Body of pancreas (tissue), 4 donors: Measurements from ENCODE around the gene CBY3. TPM values are rescaled to one million over a fixed set of nuclear protein-coding genes. Genes with fewer than 3 reads are reported as not detected.
A peak's percentile ranks its signal among the peaks of the same experiment; 100 is the strongest.

Source experiments
- ATAC-seq: fragments of 150-250 bp; one replicate; pipeline ENCODE4 v1.9.1; 2016
- DNase-seq, 4 donors: peaks; one replicate each; pipeline ENCODE4 v3.0.0-alpha.2; 2019
- H3K27ac ChIP-seq, 4 donors: fragments of 200-600 bp; sonication (generic); 1 replicate in 3 of 4; 2 replicates in 1 of 4; pipeline versions ENCODE4 v1.5.1 to v1.6.1; 2016 to 2019; ENCODE audit warnings: mild to moderate bottlenecking in 1 of 4, mixed read lengths in 1 of 4, moderate library complexity in 1 of 4
- H3K27me3 ChIP-seq, 2 donors: fragments of 200-600 bp; sonication (generic); one replicate each; pipeline ENCODE4 v1.6.0; 2016; ENCODE audit warnings: mild to moderate bottlenecking in 1 of 2
- H3K36me3 ChIP-seq, 2 donors: fragments of 200-600 bp; sonication (generic); replicated peaks in 1 of 2; 2 replicates each; pipeline ENCODE4 v1.5.1; 2016; ENCODE audit warnings: low read depth in 2 of 2; ENCODE audit not compliant: insufficient read depth in 1 of 2
- H3K4me1 ChIP-seq: fragments of 200-600 bp; sonication (generic); one replicate; pipeline ENCODE4 v1.6.0; 2016
- H3K4me3 ChIP-seq, 2 donors: fragments of 200-600 bp; sonication (generic); 1 replicate in 1 of 2; 2 replicates in 1 of 2; pipeline ENCODE4 v1.5.1; 2016 to 2019
- H3K9me3 ChIP-seq, 3 donors: fragments of 200-600 bp; sonication (generic); 1 replicate in 2 of 3; 2 replicates in 1 of 3; pipeline ENCODE4 v1.5.1; 2016
- POLR2A ChIP-seq, 3 donors: fragments of 450-650 bp; IDR thresholded peaks; one replicate each; pipeline ENCODE4 v1.6.1; 2016; ENCODE audit warnings: antibody characterized with exemption in 3 of 3, mild to moderate bottlenecking in 2 of 3
- WGBS, 2 donors: methylation state at CpG; one replicate each; pipeline ENCODE4 v1.1.5; 2017; 5-methylcytosine and 5-hydroxymethylcytosine counted together
- intact Hi-C: fragments of 100-400 bp; cut with DNase I; formaldehyde crosslinking; loops from one replicate; pipeline ENCODE4 v1.15.1; 2023
- total RNA-seq, 2 donors: library from RNA; depleted of rRNA; stranded (reverse); fragments of >200 nt; gene quantifications; one replicate each; pipeline ENCODE4 v1.1.0, GENCODE V29; 2016
- TF ChIP-seq, protein P1 (sequence below), 7 experiments: fragments of 450-650 bp in 4 of 7; fragments of 200-600 bp in 3 of 7; sonication (generic) in 3 of 7; IDR thresholded peaks; one replicate each; pipeline ENCODE4 v1.5.1; 2016 to 2019; ENCODE audit warnings: antibody characterized with exemption in 7 of 7

CBY3 gene
- total RNA-seq, 2 donors from 2014 or later, result not detected

DNA sequence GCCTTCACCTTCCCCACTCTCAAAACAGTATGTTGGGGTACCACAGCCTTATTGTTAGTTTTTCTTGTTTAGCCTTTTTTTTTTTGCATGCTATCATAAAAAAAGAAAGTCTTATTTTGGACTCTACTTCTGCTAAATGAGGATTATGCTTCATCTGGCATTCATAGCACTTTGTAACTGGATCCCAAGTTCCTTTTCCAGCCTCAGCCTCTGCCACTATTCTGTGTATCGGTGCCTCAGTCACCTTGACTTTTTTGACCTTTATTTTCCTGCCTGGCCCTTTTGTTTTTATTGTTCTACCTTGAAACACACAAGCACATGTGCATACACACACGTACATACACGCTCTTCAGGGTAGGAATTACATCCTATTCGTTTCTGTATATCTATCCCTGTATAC is 43.3 kb upstream of the CBY3 start:
- TF ChIP-seq, protein P1, sequence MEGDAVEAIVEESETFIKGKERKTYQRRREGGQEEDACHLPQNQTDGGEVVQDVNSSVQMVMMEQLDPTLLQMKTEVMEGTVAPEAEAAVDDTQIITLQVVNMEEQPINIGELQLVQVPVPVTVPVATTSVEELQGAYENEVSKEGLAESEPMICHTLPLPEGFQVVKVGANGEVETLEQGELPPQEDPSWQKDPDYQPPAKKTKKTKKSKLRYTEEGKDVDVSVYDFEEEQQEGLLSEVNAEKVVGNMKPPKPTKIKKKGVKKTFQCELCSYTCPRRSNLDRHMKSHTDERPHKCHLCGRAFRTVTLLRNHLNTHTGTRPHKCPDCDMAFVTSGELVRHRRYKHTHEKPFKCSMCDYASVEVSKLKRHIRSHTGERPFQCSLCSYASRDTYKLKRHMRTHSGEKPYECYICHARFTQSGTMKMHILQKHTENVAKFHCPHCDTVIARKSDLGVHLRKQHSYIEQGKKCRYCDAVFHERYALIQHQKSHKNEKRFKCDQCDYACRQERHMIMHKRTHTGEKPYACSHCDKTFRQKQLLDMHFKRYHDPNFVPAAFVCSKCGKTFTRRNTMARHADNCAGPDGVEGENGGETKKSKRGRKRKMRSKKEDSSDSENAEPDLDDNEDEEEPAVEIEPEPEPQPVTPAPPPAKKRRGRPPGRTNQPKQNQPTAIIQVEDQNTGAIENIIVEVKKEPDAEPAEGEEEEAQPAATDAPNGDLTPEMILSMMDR (IDR thresholded peaks at IDR 0.05), result no peak
- no peak for TF ChIP-seq POLR2A (IDR thresholded peaks at IDR 0.05)
- intact Hi-C loops, result no loop called here
- no peak overlapping the region for H3K27ac ChIP-seq
- H3K4me3 ChIP-seq, result no peak overlapping the region
- 79 to 91% methylated on average over 4 of the region's 4 CpGs for WGBS, 2 donors
- ATAC-seq, result no peak
- peaks cover 16 to 68% of the 10 kb centered on the region in 2 donors for H3K36me3 ChIP-seq
- H3K4me1 ChIP-seq, result no peaks in the 10 kb centered on the region
- no peaks in the 10 kb centered on the region for H3K27me3 ChIP-seq
- no peaks in the 10 kb centered on the region for H3K9me3 ChIP-seq
- DNase-seq, result no peak

DNA sequence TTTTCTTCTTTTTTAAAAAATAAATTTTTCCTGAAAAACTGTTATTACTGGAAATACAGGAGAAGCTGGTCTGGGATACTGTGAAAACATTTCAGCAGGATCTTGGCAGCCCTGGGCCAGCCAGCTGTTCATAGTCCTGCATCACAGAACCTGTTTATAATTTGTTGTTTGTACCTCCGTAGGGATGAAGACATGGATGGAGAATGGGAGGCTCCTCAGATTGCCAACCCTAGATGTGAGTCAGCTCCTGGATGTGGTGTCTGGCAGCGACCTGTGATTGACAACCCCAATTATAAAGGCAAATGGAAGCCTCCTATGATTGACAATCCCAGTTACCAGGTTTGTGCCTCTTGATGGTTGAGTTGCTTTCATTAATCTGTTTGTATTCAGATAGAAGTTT is 39.4 kb upstream of the CBY3 start:
- Histone ChIP-seq H3K27me3 (no peaks in the 10 kb centered on the region), H3K36me3 (peaks cover 22 to 61% of the 10 kb centered on the region in 2 donors)
- no peak for ATAC-seq

DNA sequence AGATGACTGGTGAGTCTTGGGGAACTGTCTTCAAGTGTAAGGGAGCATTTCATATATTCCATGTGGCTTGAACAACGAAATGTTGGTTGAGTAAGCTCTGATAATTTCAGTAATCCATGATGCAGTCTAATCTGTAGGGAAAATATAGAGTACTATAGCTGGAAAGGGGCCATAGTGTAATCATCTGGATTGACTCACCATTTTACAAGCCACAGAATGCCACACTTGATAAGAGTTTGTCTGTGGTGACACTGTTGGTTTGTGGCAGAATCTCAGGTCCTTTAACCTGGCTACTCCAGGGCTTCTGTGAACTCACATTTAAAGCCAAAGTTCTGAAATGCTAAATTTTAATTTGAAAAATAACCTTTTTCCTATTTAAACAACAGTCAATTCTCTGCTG is 35.5 kb upstream of the CBY3 start:
- DNase-seq, result no peak
- Histone ChIP-seq H3K27ac (no peak overlapping the region), H3K9me3 (no peaks in the 10 kb centered on the region), H3K36me3 (peaks cover 15 to 47% of the 10 kb centered on the region in 2 donors), H3K4me3 (no peak overlapping the region), H3K27me3 (no peaks in the 10 kb centered on the region), H3K4me1 (no peaks in the 10 kb centered on the region)
- no peak for ATAC-seq
- 71 to 94% methylated on average over 1 of the region's 1 CpG for WGBS, 2 donors
- intact Hi-C loops, result no loop called here
- TF ChIP-seq, protein P1 (IDR thresholded peaks at IDR 0.05), result no peak
- no peak for TF ChIP-seq POLR2A (IDR thresholded peaks at IDR 0.05)

More for the DNA sequence above, 39.4 kb upstream of the CBY3 start:
- Histone ChIP-seq H3K9me3 (no peaks in the 10 kb centered on the region), H3K4me3 (no peak overlapping the region), H3K4me1 (no peaks in the 10 kb centered on the region), H3K27ac (no peak overlapping the region)
- DNase-seq, result no peak
- 82 to 100% methylated on average over 2 of the region's 2 CpGs for WGBS, 2 donors
- intact Hi-C loops, result no loop called here
- TF ChIP-seq, protein P1 (IDR thresholded peaks at IDR 0.05), result no peak
- TF ChIP-seq POLR2A (IDR thresholded peaks at IDR 0.05), result no peak

DNA sequence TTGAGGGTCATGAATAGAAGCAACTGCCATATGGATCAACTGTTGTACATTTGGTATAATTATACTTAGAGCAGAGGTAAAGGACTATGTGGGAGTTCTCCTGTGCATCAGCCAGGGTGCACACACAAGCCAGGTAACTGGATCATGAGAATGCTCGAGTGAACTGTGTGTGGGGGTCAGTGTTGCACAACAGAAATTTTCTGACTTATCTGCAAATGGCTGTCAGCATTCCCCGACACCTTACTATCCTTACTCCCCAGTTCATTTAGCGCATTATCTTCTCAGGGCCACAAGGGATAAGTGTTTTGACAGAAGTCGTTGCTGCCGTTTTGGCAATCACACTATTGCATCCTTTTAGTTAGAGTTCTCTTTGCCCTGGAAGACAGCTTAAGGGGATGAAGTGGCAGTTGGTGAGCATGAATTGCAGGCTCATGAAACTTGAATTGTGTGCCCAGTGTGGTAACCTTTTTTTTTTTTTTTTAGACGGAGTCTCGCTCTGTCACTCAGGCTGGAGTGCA is 19.6 kb upstream of the CBY3 start:
- TF ChIP-seq, protein P1 (IDR thresholded peaks at IDR 0.05), result no peak
- TF ChIP-seq POLR2A (IDR thresholded peaks at IDR 0.05), result no peak
- Histone ChIP-seq H3K4me3 (peak overlapping the region in 1 of 2 donors; percentile 54), H3K27ac (peak overlapping the region in 3 of 4 donors; percentile 91 to 99 (median 95)), H3K9me3 (no peaks in the 10 kb centered on the region), H3K4me1 (peaks cover 47% of the 10 kb centered on the region), H3K36me3 (no peaks in the 10 kb centered on the region), H3K27me3 (no peaks in the 10 kb centered on the region)
- no peak for ATAC-seq
- 16 to 23% methylated on average over 7 of the region's 7 CpGs for WGBS, 2 donors
- peak in 2 of 4 donors; percentile 30 to 36 for DNase-seq
- intact Hi-C loops, result no loop called here

DNA sequence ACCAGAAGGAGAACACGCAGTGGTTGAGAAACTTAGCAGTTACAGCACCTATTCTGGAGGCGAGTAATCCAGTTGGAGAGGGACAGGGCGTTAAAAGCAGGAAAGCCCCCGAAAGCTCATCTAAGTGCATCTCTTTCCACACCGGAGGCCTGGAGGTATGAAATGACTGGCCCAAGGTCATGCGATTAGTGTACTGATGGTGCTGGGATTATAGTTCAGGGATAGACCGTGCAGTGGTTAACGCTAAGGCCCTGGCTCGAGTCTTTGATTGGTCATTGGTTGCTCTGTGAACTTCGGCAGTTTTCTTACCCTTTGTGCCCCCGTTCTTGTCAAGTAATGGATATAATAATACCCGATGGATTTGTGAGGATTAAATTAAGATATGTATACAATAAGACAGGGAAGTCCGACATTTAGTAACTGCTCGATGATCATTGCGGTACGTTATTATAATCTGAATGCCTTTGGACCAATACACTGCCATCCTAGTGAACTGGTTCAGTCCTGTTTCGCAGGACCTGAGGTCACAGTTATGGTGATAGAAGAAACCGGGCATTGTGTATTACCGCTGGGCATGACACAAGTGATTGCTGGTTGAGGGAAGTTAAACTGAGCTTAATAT is 18.9 kb upstream of the CBY3 start:
- no peaks in the 10 kb centered on the region for H3K9me3 ChIP-seq
- intact Hi-C loops, result no loop called here
- peak overlapping the region; percentile 91 to 99 (median 96) for H3K27ac ChIP-seq
- no peak for TF ChIP-seq POLR2A (IDR thresholded peaks at IDR 0.05)
- TF ChIP-seq, protein P1 (IDR thresholded peaks at IDR 0.05), result no peak
- H3K36me3 ChIP-seq, result no peaks in the 10 kb centered on the region
- DNase-seq (peak; percentile 34 to 61 (median 46)), ATAC-seq (no peak)
- H3K27me3 ChIP-seq, result no peaks in the 10 kb centered on the region
- peak overlapping the region; percentile 54 to 67 for H3K4me3 ChIP-seq
- 1% methylated on average over 17 to 19 of the region's 19 CpGs for WGBS, 2 donors
- peaks cover 47% of the 10 kb centered on the region for H3K4me1 ChIP-seq
